ENCODE measurements around the gene FBLN2. TPM values are rescaled to one million over a fixed set of nuclear protein-coding genes. Genes with fewer than 3 reads are reported as not detected.

Gene FBLN2
- total and polyA plus RNA-seq, 2 of the 13 experiments (the other 11 are each of a cell fraction or from before 2014, with no cell fraction given): not detected

DNA sequence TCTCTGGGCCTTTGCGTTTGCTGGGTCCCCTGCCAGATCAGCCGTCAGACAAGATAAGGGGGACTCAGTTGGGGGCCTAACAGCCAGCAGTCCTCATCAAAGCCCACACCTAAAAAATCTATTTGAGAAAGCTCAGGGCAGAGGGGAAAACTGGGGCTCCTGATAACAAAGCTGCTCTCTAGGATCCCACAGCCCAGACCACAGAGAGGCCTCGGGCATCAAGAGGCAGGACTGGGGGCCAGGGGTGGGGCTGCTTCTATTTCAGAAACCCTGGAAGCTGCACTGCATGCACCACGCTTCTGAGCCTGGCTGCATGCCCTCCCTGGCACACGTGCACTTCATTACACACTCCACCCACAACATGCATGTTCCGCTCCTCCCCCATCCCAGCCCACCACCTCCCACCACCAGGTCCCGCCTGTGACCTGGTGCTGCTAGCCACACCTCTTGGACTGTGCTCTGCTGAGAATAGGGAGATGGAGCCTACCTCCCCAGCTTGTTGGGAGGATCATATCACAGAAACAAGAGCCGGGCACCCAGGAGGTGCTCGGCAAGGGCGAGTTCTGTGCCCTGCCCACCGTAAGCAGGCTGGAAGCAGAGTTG is 26.6 kb downstream of the FBLN2 start:
- H3K4me3 ChIP-seq (replicated peaks in 1 of 3; ENCODE audit: insufficient read depth in 1 of 3, low read depth in 2 of 3, low read length in 3 of 3): no peak overlapping the region
- BruUV-seq (replicated peaks): no TSS peak
- in situ Hi-C loops (cut with HindIII; ENCODE audit: extremely low pct_ligation_motif_present, low pct_unique_long_range_greater_than_20kb) (no loop called here), intact Hi-C loops (cut with micrococcal nuclease; ENCODE audit: unreplicated experiment) (no loop called here)
- DNase-seq (ENCODE audit: low spot score): no peak
- H3K79me2 ChIP-seq (ENCODE audit: insufficient read depth, low read length): no peaks in the 10 kb centered on the region
- H3K4me2 ChIP-seq (ENCODE audit: low read depth, low read length): no peak overlapping the region
- no peak for ATAC-seq
- no peak overlapping the region for H3K9ac ChIP-seq (ENCODE audit: insufficient read depth, low read depth, low read length)
- no peaks in the 10 kb centered on the region for H3K36me3 ChIP-seq (replicated peaks in 1 of 2; ENCODE audit: control insufficient read depth in 1 of 2, insufficient read depth in 2 of 2, low read length in 2 of 2)
- CTCF ChIA-PET (ENCODE audit: low intra/inter-chr PET ratio, low total read pairs): no interaction called here
- WGBS (ENCODE audit: low lambda C conversion rate): 35% methylated on average over 11 of the region's 11 CpGs
- no peak for FAIRE-seq
- H3K27me3 ChIP-seq (ENCODE audit: control insufficient read depth in 1 of 2, insufficient read depth in 2 of 2, low read length in 2 of 2): peaks cover 6 to 37% of the 10 kb centered on the region in 2 experiments; a peak in 3 of 5 replicates
- no peak overlapping the region for H3K27ac ChIP-seq (ENCODE audit: extremely low read length, insufficient read depth, low read length)
- no peaks in the 10 kb centered on the region for H4K20me1 ChIP-seq (ENCODE audit: insufficient read depth, low read length)
- H2AFZ ChIP-seq (ENCODE audit: low read length): no peak overlapping the region
- H3K4me1 ChIP-seq (ENCODE audit: insufficient read depth, low read length): no peaks in the 10 kb centered on the region
- no peaks in the 10 kb centered on the region for H3K9me3 ChIP-seq (ENCODE audit: low read length)
- POLR2A ChIA-PET: no interaction called here
- no peak for TF ChIP-seq ZNF775 (CRISPR knock-in tag; IDR thresholded peaks at IDR 0.05; ENCODE audit: borderline replicate concordance)
- TF ChIP-seq, protein P1, sequence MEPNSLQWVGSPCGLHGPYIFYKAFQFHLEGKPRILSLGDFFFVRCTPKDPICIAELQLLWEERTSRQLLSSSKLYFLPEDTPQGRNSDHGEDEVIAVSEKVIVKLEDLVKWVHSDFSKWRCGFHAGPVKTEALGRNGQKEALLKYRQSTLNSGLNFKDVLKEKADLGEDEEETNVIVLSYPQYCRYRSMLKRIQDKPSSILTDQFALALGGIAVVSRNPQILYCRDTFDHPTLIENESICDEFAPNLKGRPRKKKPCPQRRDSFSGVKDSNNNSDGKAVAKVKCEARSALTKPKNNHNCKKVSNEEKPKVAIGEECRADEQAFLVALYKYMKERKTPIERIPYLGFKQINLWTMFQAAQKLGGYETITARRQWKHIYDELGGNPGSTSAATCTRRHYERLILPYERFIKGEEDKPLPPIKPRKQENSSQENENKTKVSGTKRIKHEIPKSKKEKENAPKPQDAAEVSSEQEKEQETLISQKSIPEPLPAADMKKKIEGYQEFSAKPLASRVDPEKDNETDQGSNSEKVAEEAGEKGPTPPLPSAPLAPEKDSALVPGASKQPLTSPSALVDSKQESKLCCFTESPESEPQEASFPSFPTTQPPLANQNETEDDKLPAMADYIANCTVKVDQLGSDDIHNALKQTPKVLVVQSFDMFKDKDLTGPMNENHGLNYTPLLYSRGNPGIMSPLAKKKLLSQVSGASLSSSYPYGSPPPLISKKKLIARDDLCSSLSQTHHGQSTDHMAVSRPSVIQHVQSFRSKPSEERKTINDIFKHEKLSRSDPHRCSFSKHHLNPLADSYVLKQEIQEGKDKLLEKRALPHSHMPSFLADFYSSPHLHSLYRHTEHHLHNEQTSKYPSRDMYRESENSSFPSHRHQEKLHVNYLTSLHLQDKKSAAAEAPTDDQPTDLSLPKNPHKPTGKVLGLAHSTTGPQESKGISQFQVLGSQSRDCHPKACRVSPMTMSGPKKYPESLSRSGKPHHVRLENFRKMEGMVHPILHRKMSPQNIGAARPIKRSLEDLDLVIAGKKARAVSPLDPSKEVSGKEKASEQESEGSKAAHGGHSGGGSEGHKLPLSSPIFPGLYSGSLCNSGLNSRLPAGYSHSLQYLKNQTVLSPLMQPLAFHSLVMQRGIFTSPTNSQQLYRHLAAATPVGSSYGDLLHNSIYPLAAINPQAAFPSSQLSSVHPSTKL (CRISPR knock-in tag; IDR thresholded peaks at IDR 0.05): no peak
- no peak for TF ChIP-seq HES4 (CRISPR knock-in tag; IDR thresholded peaks at IDR 0.05; ENCODE audit: borderline replicate concordance)
- TF ChIP-seq MZF1 (CRISPR knock-in tag; IDR thresholded peaks at IDR 0.05; ENCODE audit: borderline replicate concordance): no peak
- no peak for TF ChIP-seq ZNF138 (CRISPR knock-in tag; IDR thresholded peaks at IDR 0.05; ENCODE audit: low read depth)
- TF ChIP-seq FOXA1 (IDR thresholded peaks at IDR 0.05): no peak
- TF ChIP-seq FOXA1 (CRISPR knock-in tag; IDR thresholded peaks at IDR 0.05): no peak
- no peak for TF ChIP-seq ZNF615 (CRISPR knock-in tag; IDR thresholded peaks at IDR 0.05; ENCODE audit: borderline replicate concordance)
- no peak for TF ChIP-seq ZZZ3 (CRISPR knock-in tag; IDR thresholded peaks at IDR 0.05; ENCODE audit: borderline replicate concordance)
- no peak for TF ChIP-seq ZSCAN9 (CRISPR knock-in tag; IDR thresholded peaks at IDR 0.05; ENCODE audit: borderline replicate concordance)
- TF ChIP-seq ZNF552 (CRISPR knock-in tag; IDR thresholded peaks at IDR 0.05; ENCODE audit: borderline replicate concordance): no peak
- no peak for TF ChIP-seq ZNF383 (CRISPR knock-in tag; IDR thresholded peaks at IDR 0.05; ENCODE audit: borderline replicate concordance)
- TF ChIP-seq PPARG (CRISPR knock-in tag; conservative IDR thresholded peaks at IDR 0.05): no peak
- TF ChIP-seq, protein P2, sequence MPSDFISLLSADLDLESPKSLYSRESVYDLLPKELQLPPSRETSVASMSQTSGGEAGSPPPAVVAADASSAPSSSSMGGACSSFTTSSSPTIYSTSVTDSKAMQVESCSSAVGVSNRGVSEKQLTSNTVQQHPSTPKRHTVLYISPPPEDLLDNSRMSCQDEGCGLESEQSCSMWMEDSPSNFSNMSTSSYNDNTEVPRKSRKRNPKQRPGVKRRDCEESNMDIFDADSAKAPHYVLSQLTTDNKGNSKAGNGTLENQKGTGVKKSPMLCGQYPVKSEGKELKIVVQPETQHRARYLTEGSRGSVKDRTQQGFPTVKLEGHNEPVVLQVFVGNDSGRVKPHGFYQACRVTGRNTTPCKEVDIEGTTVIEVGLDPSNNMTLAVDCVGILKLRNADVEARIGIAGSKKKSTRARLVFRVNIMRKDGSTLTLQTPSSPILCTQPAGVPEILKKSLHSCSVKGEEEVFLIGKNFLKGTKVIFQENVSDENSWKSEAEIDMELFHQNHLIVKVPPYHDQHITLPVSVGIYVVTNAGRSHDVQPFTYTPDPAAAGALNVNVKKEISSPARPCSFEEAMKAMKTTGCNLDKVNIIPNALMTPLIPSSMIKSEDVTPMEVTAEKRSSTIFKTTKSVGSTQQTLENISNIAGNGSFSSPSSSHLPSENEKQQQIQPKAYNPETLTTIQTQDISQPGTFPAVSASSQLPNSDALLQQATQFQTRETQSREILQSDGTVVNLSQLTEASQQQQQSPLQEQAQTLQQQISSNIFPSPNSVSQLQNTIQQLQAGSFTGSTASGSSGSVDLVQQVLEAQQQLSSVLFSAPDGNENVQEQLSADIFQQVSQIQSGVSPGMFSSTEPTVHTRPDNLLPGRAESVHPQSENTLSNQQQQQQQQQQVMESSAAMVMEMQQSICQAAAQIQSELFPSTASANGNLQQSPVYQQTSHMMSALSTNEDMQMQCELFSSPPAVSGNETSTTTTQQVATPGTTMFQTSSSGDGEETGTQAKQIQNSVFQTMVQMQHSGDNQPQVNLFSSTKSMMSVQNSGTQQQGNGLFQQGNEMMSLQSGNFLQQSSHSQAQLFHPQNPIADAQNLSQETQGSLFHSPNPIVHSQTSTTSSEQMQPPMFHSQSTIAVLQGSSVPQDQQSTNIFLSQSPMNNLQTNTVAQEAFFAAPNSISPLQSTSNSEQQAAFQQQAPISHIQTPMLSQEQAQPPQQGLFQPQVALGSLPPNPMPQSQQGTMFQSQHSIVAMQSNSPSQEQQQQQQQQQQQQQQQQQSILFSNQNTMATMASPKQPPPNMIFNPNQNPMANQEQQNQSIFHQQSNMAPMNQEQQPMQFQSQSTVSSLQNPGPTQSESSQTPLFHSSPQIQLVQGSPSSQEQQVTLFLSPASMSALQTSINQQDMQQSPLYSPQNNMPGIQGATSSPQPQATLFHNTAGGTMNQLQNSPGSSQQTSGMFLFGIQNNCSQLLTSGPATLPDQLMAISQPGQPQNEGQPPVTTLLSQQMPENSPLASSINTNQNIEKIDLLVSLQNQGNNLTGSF (CRISPR knock-in tag; IDR thresholded peaks at IDR 0.05): no peak
- no peak for TF ChIP-seq MAX (IDR thresholded peaks at IDR 0.05)
- no peak for TF ChIP-seq SMAD9 (CRISPR knock-in tag; IDR thresholded peaks at IDR 0.05)
- TF ChIP-seq ZNF292 (CRISPR knock-in tag; IDR thresholded peaks at IDR 0.05; ENCODE audit: borderline replicate concordance, low read depth): no peak

All from HepG2 (cell line).